BE2C (cell line): ENCODE measurements around the gene FAM169A.

Source experiments
- DNase-seq: peaks from one replicate; pipeline ENCODE4 v3.0.0-alpha.2; 2020
- H3K27me3 ChIP-seq: fragments of 250-450 bp; sonication (Bioruptor Pico); 2 replicates; pipeline ENCODE4 v1.5.1; 2020; ENCODE audit warnings: mild to moderate bottlenecking
- H3K36me3 ChIP-seq: fragments of 250-450 bp; sonication (Bioruptor Pico); 2 replicates; pipeline ENCODE4 v1.5.1; 2020; ENCODE audit warnings: mild to moderate bottlenecking
- H3K4me1 ChIP-seq: fragments of 250-450 bp; sonication (Bioruptor Pico); 2 replicates; pipeline ENCODE4 v1.5.1; 2020
- H3K4me3 ChIP-seq: 2 replicates; pipeline ENCODE4 v1.5.1; 2011; ENCODE audit warnings: low read depth, low read length
- H3K9me3 ChIP-seq: fragments of 250-450 bp; sonication (Bioruptor Pico); 2 replicates; pipeline ENCODE4 v1.5.1; 2020
- TF ChIP-seq, protein P1 (sequence below): IDR thresholded peaks from 2 replicates; pipeline ENCODE4 v1.5.1; 2012; ENCODE audit warnings: mild to moderate bottlenecking, low read depth, low read length

FAM169A gene

DNA sequence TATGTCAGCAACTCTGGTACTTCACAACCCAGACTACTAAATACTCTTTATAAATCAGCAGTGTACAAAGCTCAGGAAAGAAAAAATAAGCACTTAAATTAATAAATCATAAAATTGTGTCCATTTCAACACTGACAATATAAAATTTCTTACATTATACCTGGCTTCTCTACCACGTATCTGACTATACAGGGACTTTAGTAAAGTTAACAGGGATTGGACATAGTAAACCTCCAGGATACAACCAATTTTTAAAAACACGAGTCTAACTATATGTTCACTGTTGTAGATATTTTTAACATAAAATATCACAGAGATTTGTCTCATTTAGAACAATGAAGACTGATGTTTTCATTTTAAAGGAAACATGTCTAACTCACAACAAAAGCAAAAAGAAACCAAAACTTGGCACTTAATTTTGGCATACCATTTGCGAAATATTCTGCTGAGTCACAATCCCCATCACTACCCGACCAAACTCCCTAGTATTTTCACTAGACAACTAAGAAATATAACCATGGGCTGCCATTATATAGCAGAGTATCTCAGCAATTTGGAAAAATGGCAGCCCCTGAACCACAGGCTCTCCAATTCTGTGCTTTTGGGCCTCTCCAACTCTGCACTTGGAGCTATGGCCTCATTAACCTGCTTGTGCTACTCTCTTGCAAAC lies 14.4 kb downstream of the FAM169A start:
- TF ChIP-seq, protein P1, sequence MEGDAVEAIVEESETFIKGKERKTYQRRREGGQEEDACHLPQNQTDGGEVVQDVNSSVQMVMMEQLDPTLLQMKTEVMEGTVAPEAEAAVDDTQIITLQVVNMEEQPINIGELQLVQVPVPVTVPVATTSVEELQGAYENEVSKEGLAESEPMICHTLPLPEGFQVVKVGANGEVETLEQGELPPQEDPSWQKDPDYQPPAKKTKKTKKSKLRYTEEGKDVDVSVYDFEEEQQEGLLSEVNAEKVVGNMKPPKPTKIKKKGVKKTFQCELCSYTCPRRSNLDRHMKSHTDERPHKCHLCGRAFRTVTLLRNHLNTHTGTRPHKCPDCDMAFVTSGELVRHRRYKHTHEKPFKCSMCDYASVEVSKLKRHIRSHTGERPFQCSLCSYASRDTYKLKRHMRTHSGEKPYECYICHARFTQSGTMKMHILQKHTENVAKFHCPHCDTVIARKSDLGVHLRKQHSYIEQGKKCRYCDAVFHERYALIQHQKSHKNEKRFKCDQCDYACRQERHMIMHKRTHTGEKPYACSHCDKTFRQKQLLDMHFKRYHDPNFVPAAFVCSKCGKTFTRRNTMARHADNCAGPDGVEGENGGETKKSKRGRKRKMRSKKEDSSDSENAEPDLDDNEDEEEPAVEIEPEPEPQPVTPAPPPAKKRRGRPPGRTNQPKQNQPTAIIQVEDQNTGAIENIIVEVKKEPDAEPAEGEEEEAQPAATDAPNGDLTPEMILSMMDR = no peak
- H3K9me3 ChIP-seq = no peaks in the 10 kb centered on the region; the same call in 1 of the 2 replicates
- no peaks in the 10 kb centered on the region for H3K36me3 ChIP-seq
- no peaks in the 10 kb centered on the region for H3K27me3 ChIP-seq
- H3K4me1 ChIP-seq = no peaks in the 10 kb centered on the region
- no peak for DNase-seq
- no peak overlapping the region for H3K4me3 ChIP-seq

DNA sequence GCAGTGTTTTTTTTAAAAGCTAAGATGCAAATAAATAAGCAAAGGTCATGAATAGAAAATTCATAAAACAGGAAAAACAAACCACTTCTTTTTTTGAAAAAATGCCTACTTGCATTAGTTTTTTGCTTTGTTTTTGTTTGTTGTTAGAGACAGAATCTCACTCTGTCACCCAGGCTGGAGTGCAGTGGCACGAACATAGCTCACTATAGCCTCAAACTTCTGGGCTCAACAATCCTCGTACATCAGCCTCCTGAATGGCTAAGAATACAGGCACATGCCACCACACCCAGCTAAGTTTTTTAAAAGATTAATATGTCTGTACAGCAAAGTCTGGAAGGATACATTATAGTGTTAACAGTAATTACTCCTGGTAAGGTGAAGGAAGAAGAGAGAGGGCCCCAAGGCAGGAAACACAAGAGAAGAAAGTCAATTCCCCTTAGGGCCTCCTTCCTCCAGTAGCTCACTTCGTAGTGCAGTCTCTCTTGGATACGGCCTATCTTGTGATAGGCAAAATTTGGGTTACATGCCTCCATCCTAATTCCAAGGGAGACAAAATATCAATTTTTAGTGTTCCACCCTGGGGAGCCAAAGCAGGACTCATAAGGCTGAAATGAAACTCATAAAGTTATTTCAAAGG lies 15.3 kb downstream of the FAM169A start:
- H3K9me3 ChIP-seq = no peaks in the 10 kb centered on the region; the same call in 1 of the 2 replicates
- H3K27me3 ChIP-seq = no peaks in the 10 kb centered on the region
- no peaks in the 10 kb centered on the region for H3K36me3 ChIP-seq
- H3K4me1 ChIP-seq = no peaks in the 10 kb centered on the region
- TF ChIP-seq, protein P1 = no peak
- DNase-seq = no peak
- H3K4me3 ChIP-seq = no peak overlapping the region

DNA sequence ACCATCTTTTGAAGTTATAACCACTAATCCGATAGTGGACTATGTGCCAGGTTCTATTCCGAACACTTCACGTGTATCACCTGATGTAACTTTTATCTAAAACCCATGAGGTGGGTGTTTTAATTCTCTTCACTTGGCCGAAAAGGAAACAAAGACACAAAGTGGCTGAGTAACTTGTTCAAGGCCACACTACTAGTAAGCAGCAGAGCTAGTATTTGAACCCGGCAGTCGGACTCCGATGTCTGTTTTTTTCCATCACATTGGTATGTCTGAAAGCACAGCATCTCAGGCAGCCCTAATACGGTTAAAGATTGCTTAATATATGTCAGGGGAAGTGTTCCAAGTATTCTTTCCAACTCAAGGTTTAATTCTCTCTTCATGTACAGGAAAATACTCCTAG lies 16.2 kb downstream of the FAM169A start:
- Histone ChIP-seq H3K36me3 (no peaks in the 10 kb centered on the region), H3K9me3 (no peaks in the 10 kb centered on the region), H3K4me3 (no peak overlapping the region), H3K4me1 (no peaks in the 10 kb centered on the region), H3K27me3 (no peaks in the 10 kb centered on the region; the same call in 1 of the 2 replicates)
- DNase-seq = no peak
- TF ChIP-seq, protein P1 = no peak

DNA sequence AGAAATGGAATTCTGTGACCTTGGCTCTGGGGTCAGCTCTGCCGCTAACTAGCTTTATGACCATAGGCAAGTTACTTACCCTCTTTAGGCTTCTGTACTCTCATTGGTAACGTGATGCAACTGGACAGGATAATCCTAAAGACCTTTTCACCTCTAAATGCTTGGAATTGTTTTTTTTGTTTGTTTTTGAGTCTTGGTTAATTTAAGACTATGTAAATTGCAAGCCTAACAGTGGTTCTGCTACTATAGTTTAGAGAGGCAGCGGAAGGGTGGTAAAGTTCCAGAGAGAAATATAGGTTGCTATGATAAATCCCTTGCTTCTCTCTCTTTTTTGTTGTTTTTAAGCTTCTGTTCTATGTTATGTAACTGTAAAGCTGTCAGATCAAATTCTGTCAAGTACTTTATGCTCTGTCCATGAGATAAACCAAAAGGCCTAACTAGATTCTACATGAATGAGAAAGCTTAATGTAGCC lies 17.6 kb downstream of the FAM169A start:
- Histone ChIP-seq H3K27me3 (peaks cover 2% of the 10 kb centered on the region), H3K4me3 (no peak overlapping the region), H3K36me3 (no peaks in the 10 kb centered on the region), H3K9me3 (no peaks in the 10 kb centered on the region), H3K4me1 (no peaks in the 10 kb centered on the region)
- TF ChIP-seq, protein P1 = no peak
- DNase-seq = no peak

DNA sequence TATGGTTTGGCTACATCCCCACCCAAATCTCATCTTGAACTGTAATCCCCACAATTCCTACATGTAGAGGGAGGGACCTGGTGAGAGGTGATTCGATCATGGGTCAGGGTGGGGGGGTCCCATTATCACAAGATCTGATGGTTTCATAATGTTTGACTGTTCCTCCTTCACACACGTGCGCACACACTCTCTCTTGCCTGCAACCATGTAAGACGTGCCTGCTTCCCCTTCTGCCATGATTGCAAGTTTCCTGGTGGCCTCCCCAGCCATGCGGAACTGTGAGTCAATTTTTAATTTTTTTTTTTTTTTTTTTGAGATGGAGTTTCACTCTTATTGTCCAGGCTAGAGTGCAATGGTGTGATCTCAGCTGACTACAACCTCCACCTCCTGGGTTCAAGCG lies 27.0 kb downstream of the FAM169A start:
- Histone ChIP-seq H3K27me3 (peaks cover 5% of the 10 kb centered on the region; the same call in 1 of the 2 replicates), H3K4me3 (no peak overlapping the region)
- no peak for DNase-seq

More for the DNA sequence above, 27.0 kb downstream of the FAM169A start:
- TF ChIP-seq, protein P1 = no peak
- H3K9me3 ChIP-seq = no peaks in the 10 kb centered on the region
- no peaks in the 10 kb centered on the region for H3K4me1 ChIP-seq
- H3K36me3 ChIP-seq = no peaks in the 10 kb centered on the region
